GM08714 (cell line): ENCODE measurements around the gene KRTAP10-1.
"Not testable (repeated sequence)": the region's sequence is repeated elsewhere in the genome, so short reads cannot be mapped to it uniquely, and the experiment has no call there.

Experiments used
- H3K4me3 ChIP-seq: fragments of 200-500 bp; sonication (Bioruptor generic); 2 replicates; pipeline ENCODE4 v1.5.1; 2014; ENCODE audit warnings: mild to moderate bottlenecking, low read length, inconsistent platforms
- ZNF274 ChIP-seq: IDR thresholded peaks from 2 replicates; pipeline ENCODE4 v1.6.1; 2012; ENCODE audit warnings: mild to moderate bottlenecking, low read depth, low read length

KRTAP10-1 gene

DNA sequence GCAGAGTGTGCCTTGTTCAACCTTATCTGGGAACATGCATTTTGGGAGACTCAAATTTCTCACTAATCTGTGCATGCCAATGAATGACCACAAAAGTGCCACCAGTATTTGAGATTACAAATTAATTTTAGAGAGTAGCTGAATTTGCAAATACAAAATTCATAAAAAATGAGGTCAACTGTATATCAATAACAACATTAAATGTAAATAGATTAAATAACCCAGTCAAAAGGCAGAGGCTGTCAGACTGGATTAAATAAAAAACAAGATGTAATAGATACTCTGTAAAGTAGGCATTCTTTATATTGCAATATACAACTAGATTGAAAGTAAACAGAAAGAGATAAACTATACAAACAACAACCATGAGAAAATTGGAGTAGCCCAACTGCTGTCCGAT is 24.1 kb upstream of the KRTAP10-1 start:
- H3K4me3 ChIP-seq = no peak overlapping the region
- no peak for TF ChIP-seq ZNF274

DNA sequence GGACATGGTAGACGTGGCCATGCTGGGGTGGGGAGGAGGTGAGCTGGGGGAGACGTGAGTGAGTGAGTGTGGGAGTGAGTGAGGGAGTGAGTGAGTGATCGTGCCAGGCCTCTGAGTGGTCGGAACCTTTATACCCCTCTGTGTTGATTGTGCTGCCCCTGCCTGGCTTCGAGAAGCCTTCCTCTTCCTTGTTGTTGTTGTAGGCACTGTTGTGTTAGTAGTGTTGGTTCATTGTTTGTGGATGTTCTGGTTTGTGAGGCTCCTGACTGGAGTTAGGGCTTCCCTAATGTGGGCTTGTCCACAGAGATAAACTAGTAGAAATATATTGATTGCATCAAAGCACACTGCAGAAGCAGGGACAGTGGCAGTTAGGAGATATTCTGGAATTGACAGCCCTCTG is 18.7 kb upstream of the KRTAP10-1 start, which contains the start of gene KRTAP10-3:
Gene KRTAP10-3 (minus strand): TSS at position 101 of the 400 bp plus-strand sequence. CDS start 80 bp downstream, at position 21.
- no peak for TF ChIP-seq ZNF274
- no peak within 1 kb of the TSS for H3K4me3 ChIP-seq

DNA sequence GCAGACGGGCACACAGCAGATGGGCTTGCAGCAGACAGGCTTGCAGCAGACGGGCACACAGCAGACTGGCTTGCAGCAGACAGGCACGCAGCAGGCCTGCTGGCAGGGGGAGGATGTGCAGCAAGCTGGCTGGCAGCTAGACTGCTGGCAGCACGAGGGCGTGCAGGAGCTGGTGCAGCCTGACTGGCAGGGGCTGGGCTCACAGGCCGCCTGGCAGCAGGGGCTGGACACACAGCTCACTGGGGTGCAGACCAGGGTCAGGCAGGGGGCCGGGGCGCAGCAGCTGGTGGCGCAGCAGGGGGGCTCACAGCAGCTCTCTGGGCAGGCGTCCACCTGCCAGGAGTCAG is 18.3 kb upstream of the KRTAP10-1 start:
- H3K4me3 ChIP-seq = not testable (repeated sequence)

DNA sequence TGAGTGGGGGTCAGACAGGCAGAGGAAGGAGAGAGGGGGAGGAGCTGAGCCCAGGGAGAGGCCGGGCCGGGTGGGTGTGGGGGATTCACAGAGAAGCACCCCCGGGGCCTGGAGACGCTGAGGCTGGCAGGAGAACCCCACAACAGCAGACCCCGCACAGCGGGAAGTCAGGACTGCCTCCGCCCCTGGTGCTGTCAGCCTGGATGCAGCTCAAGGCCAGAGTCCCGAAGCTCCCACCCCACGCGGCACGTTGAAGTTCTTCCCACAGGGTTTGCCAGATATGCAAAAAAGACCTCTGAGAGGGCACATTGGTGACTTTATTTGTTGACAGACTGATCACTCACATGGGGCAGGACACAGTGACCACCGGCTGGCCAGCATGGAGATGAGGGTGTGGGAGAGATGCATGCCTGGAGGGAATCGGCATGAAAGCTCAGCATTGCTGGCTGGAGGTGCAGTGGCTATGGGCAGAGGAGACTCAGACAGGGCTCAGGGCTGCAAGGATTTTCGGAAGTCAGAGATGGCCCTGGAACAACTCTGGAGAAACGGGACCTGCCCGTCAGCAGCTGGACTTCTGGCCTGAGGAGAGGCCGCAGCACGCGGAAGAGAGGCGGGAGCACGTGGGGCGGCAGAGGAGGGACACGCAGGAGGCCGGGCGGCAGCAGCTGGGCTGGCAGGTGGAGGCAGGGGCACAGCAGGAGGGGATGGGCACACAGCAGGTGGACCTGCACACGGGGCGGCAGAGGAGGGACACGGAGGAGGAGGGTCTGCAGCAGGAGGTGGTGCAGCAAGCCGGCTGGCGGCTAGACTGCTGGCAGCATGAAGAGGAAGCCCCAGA is 17.7 kb upstream of the KRTAP10-1 start:
- no peak for TF ChIP-seq ZNF274
- H3K4me3 ChIP-seq = no peak overlapping the region

DNA sequence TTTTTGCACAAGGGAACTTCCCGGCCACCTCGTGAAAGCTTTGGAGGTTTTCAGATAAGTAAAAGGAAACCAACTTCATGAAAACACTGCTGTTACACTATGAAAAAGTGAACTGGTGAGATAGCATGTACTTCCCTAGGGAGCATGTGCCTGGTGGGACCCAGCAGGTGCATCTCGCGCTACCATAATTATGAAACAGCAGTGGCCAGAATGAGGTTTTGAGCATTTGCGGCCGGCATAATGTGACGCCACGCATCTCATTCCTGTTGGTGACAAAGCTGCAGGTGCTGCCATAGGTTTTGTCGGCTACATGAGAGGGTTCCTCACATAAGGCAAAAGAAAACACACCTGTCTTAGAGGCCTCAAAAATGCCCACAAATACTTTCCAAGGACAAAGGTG is 16.9 kb upstream of the KRTAP10-1 start:
- no peak overlapping the region for H3K4me3 ChIP-seq

DNA sequence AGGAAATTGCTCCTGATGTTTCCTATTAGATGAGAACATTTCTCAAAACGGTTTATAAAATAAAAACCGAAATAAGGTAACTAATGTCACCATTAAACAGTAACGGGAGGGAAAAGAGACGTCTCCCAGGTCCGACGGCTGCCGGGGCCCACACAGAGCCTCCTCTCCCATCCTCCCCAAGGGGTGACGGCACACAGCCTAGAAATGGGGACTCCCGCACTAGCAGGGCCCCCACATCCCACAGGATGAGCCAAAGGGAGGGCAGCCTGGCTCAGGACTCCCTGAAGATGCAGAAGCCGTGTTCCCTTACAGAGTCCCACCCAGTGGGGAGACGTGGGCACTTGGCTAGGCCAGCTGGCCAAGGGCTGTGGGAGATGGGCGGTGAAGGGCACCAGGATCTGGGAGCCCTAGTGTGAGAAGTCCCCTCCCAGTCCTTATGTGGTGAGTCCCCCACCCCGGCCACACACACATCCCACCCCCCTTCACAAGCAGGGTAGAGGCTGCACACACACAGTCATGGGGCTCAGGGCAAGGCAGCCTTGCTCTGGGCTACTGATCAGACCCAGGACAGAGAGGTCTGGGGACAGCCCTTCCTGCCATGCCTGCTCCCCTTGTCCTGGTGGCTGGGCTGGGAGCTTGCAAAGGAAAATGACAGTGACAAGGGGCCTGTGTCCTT is 15.3 kb upstream of the KRTAP10-1 start:
- no peak overlapping the region for H3K4me3 ChIP-seq
- no peak for TF ChIP-seq ZNF274

More for the DNA sequence above, 16.9 kb upstream of the KRTAP10-1 start:
- TF ChIP-seq ZNF274 = no peak

DNA sequence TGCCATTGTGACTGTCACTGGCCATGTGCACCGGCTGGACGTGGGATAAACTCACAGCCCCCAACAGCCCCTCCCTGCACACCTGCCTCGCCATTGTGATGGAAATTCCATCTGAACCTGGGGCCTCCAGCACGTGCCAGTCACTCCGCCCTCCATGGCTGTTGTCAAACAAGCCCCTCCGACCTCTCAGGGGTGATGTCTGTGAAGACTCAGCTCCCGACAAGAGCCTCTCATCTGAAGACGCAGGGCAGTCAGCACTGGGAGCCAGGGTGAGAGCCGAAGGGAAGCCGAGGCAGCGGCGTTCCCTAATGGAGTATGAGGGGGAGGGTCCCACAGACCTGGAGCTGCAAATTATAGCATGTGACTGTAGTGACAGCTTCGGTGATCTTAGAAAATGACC is 12.7 kb upstream of the KRTAP10-1 start:
- no peak for TF ChIP-seq ZNF274

DNA sequence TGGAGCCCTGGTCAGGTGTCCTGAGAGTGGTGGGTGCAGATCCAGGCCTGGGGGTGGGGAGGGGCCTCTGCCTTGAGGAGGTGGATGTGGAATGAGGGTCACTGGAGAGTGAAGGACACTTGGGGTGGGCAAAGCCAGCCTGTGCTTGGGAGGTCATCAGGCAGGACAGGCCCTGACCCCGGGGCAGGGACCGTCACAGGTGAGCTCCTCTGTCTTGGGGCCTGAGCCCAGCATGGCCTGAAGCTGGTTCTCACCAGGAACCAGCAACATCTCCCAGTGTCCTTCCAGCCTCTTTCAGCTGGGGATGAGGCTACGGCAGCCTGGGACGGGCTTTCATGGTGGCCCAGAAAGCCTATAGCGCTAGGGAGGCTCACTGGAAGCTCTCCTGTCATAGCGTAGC is 12.1 kb upstream of the KRTAP10-1 start:
- TF ChIP-seq ZNF274 = no peak
- H3K4me3 ChIP-seq = no peak overlapping the region

More for the DNA sequence above, 12.7 kb upstream of the KRTAP10-1 start:
- no peak overlapping the region for H3K4me3 ChIP-seq

DNA sequence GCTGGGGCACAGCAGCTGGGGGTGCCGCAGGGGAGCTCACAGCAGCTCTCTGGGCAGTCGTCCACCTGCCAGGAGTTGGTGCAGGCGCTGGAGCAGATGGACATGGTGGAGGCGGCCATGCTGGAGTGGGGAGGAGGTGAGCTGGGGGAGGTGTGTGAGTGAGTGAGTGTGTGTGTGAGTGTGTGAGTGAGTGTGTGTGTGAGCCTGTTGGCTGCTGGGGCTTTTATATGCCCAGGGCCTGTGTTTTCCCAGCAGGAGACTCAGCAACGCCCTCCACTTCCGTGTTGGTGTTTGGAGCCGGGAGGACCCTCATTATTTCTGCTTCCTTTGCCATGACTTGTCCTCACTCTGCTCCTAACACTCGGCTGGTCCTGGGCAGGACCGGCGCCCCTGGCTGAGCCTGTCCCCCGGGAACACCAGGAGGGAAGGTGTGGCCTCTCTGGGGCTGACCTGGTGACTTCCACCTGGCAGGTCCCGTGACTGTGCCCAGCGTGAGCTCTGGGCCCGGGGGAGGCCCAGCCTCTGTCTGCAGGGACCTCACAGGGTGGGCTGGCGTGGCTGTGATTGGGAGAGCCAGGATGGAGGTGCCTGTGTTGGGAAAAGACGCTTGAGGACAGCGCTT is 11.5 kb upstream of the KRTAP10-1 start, which contains the start of gene KRTAP10-2:
Gene KRTAP10-2 (minus strand): TSS at position 166 of the 622 bp plus-strand sequence. CDS start 47 bp downstream, at position 119.
- H3K4me3 ChIP-seq = no peak within 1 kb of the TSS
- TF ChIP-seq ZNF274 = no peak

DNA sequence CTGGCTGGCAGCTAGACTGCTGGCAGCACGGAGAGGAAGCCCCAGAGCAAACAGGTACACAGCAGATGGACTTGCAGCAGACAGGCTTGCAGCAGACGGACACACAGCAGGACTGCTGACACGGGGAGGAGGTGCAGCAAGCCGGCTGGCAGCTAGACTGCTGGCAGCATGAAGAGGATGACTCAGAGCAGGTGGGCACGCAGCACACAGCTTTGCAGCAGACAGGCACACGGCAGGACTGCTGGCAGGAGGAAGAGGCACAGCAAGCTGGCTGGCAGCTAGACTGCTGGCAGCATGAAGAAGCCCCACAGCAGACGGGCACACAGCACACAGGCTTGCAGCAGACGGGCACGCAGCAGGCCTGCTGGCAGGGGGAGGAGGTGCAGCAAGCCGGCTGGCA is 10.8 kb upstream of the KRTAP10-1 start:
- no peak overlapping the region for H3K4me3 ChIP-seq
- no peak for TF ChIP-seq ZNF274

DNA sequence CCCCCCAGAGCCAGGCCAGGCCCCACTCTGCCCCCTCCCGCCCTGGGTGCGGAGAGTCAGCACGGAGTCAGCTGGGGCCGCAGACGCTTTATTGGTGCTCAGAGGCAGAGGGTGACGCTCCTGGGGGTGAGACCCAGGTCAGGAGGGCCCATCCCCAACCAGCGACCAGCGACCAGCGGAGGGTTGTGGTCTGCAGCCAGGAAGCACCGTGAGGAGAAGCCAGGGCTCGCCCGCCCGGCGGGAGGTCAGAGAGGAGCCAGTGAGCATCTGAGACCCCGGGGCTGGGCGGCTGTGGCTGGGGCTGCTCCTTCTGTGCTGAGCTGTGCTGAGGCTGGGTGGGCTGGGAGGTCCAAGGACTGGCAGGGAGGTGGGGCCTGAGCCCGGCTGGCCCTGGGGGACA is 10.3 kb upstream of the KRTAP10-1 start:
- not testable (repeated sequence) for H3K4me3 ChIP-seq

DNA sequence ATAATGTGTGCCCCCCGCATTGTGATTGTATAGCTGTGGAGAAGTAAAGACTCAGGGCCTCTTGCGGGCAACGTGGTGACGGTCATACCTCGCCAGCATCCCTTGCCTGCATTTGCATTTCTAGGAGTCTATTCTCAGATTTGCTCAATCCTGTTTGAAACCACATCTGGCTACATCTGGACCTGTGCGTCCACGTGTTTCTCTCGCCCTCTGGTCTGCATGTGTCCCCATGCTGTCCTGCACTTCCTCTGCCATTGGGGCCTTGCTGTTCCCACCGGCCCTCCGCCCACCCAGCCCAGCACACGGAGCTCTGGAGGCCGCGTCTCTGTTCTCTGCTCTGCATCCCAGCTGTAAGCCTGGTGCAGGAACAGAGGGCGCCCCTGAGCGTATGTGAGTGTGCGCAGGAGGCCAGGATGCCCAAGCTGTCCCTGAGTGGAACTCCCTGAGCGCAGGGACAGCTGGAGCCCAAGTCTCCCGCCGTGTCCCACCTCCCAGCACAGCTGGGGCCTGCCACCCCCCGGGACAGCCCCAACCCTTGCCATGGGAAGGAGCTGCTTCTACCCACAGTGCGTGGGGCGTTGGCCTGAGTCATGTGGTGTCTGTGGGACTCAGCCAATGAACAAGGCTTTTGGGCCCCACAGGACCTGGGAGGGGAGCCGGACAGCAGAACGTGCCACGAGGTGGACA is 9.7 kb upstream of the KRTAP10-1 start:
- no peak for TF ChIP-seq ZNF274
- no peak overlapping the region for H3K4me3 ChIP-seq

DNA sequence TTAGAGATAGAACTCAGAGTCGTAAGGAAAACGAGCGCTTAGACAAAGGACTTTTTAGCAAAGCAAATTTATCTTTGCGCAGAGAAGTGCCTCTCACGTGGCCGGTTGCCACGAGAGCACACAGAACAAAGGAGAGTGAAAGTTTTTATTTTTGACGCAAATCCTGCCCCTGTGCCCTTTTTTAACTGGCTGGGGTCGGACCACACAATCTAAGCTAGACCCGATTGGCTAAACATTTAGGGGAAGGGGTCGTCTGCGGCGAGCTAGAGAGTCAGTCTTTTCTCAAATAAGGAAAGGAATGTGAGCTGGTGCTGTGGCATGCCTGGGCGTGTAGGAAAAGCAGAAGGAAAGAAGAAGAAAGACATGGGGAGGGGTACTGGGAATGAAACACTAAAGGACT is 8.9 kb upstream of the KRTAP10-1 start:
- TF ChIP-seq ZNF274 = no peak
- H3K4me3 ChIP-seq = no peak overlapping the region

DNA sequence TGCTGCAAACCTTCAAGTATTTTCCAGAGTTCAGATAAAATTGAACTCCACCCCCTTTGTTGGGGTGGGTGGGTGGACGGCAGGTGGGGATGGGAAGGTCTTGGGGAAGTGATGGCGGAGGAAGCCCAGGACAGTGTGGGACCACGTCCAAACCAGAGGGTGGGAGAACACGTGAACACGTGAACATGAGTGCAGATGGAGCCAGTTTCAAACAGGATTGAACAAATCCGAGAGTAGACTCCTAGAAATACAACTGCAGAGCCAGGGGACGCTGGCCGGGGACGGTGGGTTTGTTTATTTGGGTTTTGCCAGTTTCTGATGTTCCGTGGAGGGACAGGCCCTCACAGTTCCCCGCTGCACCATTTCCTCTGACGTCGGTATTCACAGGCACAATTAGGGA is 8.4 kb upstream of the KRTAP10-1 start:
- no peak for TF ChIP-seq ZNF274
- no peak overlapping the region for H3K4me3 ChIP-seq
